GM12878 (cell line): ENCODE data around the gene SORCS2. TPM values are rescaled to one million over a fixed set of nuclear protein-coding genes. Genes with fewer than 3 reads are reported as not detected.

Source experiments
- ATAC-seq: fragments of 200-7000 bp; cut with Tn5 transposase; 3 replicates; pipeline ENCODE4 v1.9.1; 2020; ENCODE audit warnings: mild to moderate bottlenecking, moderate library complexity
- BruUV-seq: library from RNA; stranded (reverse); fragments of 400-500 nt; replicated peaks from 2 replicates; lab custom pipeline; 2021; lab: Mats Ljungman, UMichigan
- CTCF ChIA-PET: fragments of 300-600 bp; sonication (Branson Sonifier 250); formaldehyde crosslinking; extraction: SDS; loops from one replicate; lab custom pipeline; 2021; ENCODE audit warnings: inconsistent platforms; lab: Yijun Ruan, JAX
- POLR2A ChIA-PET: fragments of 350-600 bp; formaldehyde crosslinking; extraction: SDS; loops from one replicate; lab custom pipeline; 2021; ENCODE audit warnings: inconsistent platforms; lab: Charles Lee
- RAD21 ChIA-PET: fragments of 300-600 bp; sonication (Branson Sonifier 250); formaldehyde crosslinking; loops from one replicate; lab custom pipeline; 2023; ENCODE audit warnings: antibody characterized with exemption; ENCODE audit not compliant: unreplicated experiment; lab: Charles Lee
- SMC1A ChIA-PET: fragments of 300-600 bp; sonication (Branson Sonifier 250); formaldehyde crosslinking; loops from one replicate; lab custom pipeline; 2023; ENCODE audit not compliant: unreplicated experiment, uncharacterized antibody; lab: Charles Lee
- DNase-seq: peaks from one replicate; pipeline ENCODE4 v3.0.0-alpha.2; 2011; ENCODE audit warnings: low read depth, low spot score
- FAIRE-seq: peaks from 3 replicates; lab custom pipeline; 2011; peaks lifted over from hg19 to GRCh38; lab: Jason Lieb, UNC
- H2AFZ ChIP-seq: 2 replicates; pipeline ENCODE4 v1.6.0; 2011; ENCODE audit warnings: low read depth, low read length, control low read depth; ENCODE audit not compliant: control insufficient read depth
- H3K27ac ChIP-seq: 2 replicates; pipeline ENCODE4 v1.5.1; 2011; ENCODE audit warnings: control low read depth; ENCODE audit not compliant: control insufficient read depth, insufficient read depth
- H3K27me3 ChIP-seq, 2 experiments: replicated peaks in 1 of 2; 2 replicates each; pipeline versions ENCODE4 v1.6.0 to v1.6.1; 2011; ENCODE audit warnings: low read length in 1 of 2; ENCODE audit not compliant: control insufficient read depth in 2 of 2, insufficient read depth in 2 of 2
- H3K36me3 ChIP-seq, 2 experiments: 2 replicates each; pipeline ENCODE4 v1.5.1; 2011; ENCODE audit warnings: low read length in 1 of 2; ENCODE audit not compliant: control insufficient read depth in 2 of 2, insufficient read depth in 2 of 2
- H3K4me1 ChIP-seq: 2 replicates; pipeline ENCODE4 v1.6.1; 2011; ENCODE audit warnings: mild to moderate bottlenecking, low read length, moderate library complexity, mixed read lengths; ENCODE audit not compliant: control insufficient read depth, insufficient read depth
- H3K4me2 ChIP-seq: 2 replicates; pipeline ENCODE4 v1.6.0; 2011; ENCODE audit warnings: control low read depth; ENCODE audit not compliant: control insufficient read depth, insufficient read depth
- H3K4me3 ChIP-seq: fragments of 200-600 bp; sonication (generic); 2 replicates; pipeline ENCODE4 v1.5.1; 2016
- H3K79me2 ChIP-seq: 2 replicates; pipeline ENCODE4 v1.6.0; 2011; ENCODE audit warnings: low read length; ENCODE audit not compliant: control insufficient read depth, insufficient read depth
- H3K9ac ChIP-seq: 2 replicates; pipeline ENCODE4 v1.8.0; 2011; ENCODE audit warnings: low read length, control low read depth, mixed read lengths; ENCODE audit not compliant: control insufficient read depth, insufficient read depth
- H3K9me3 ChIP-seq: replicated peaks from 3 replicates; pipeline ENCODE4 v1.5.1; 2011; ENCODE audit warnings: mild to moderate bottlenecking, low read length; ENCODE audit not compliant: control insufficient read depth, insufficient read depth
- H4K20me1 ChIP-seq: 2 replicates; pipeline ENCODE4 v1.6.0; 2011; ENCODE audit not compliant: control insufficient read depth, insufficient read depth
- BACH1 ChIP-seq: fragments of 450-650 bp; IDR thresholded peaks from 2 replicates; pipeline ENCODE4 v1.6.1; 2017; ENCODE audit warnings: mild to moderate bottlenecking, borderline replicate concordance
- CREB1 ChIP-seq: IDR thresholded peaks from 2 replicates; pipeline ENCODE4 v1.6.1; 2012; ENCODE audit warnings: low read depth, mild to moderate bottlenecking, inconsistent platforms
- CREM ChIP-seq: IDR thresholded peaks from 2 replicates; pipeline ENCODE4 v1.6.1; 2014; ENCODE audit warnings: antibody characterized with exemption, low read depth
- HCFC1 ChIP-seq: fragments of 150-350 bp; IDR thresholded peaks from 2 replicates; pipeline ENCODE4 v1.6.1; 2014; ENCODE audit warnings: low read length
- JUND ChIP-seq: IDR thresholded peaks from 2 replicates; pipeline ENCODE4 v1.6.1; 2012; ENCODE audit warnings: low read depth, mild to moderate bottlenecking, low read length, improper control_type of control experiment, moderate library complexity
- MYC ChIP-seq: IDR thresholded peaks from 2 replicates; pipeline ENCODE4 v1.6.1; 2011; ENCODE audit warnings: mild to moderate bottlenecking, low read length, moderate library complexity, inconsistent platforms; ENCODE audit not compliant: insufficient read depth, insufficient replicate concordance, insufficient read length, severe bottlenecking
- NBN ChIP-seq: fragments of 450-650 bp; IDR thresholded peaks from 2 replicates; pipeline ENCODE4 v1.6.1; 2016
- NR2F1 ChIP-seq: fragments of 450-650 bp; conservative IDR thresholded peaks from 2 replicates; pipeline ENCODE4 v1.6.1; 2017; ENCODE audit warnings: mild to moderate bottlenecking
- NRF1 ChIP-seq: conservative IDR thresholded peaks from 2 replicates; pipeline ENCODE4 v1.6.1; 2011; ENCODE audit warnings: mild to moderate bottlenecking, low read depth, low read length, improper control_type of control experiment
- PML ChIP-seq: IDR thresholded peaks from 2 replicates; pipeline ENCODE4 v1.6.1; 2012; ENCODE audit warnings: low read length, inconsistent platforms
- RB1 ChIP-seq: fragments of 450-650 bp; formaldehyde crosslinking; IDR thresholded peaks from 2 replicates; pipeline ENCODE4 v1.6.1; 2017; ENCODE audit warnings: mild to moderate bottlenecking, borderline replicate concordance
- RFX5 ChIP-seq: IDR thresholded peaks from 2 replicates; pipeline ENCODE4 v1.6.1; 2011; ENCODE audit warnings: low read depth, low read length, improper control_type of control experiment
- SMARCA5 ChIP-seq: fragments of 450-650 bp; IDR thresholded peaks from 2 replicates; pipeline ENCODE4 v1.6.1; 2017; ENCODE audit warnings: mild to moderate bottlenecking
- SMC3 ChIP-seq: IDR thresholded peaks from 2 replicates; pipeline ENCODE4 v1.6.1; 2011; ENCODE audit warnings: low read length, improper control_type of control experiment, borderline replicate concordance
- TCF7 ChIP-seq: IDR thresholded peaks from 2 replicates; pipeline ENCODE4 v1.6.1; 2014; ENCODE audit warnings: antibody characterized with exemption, borderline replicate concordance
- ZNF384 ChIP-seq: IDR thresholded peaks from 2 replicates; pipeline ENCODE4 v1.6.1; 2012; ENCODE audit warnings: low read depth, mild to moderate bottlenecking, low read length, improper control_type of control experiment, borderline replicate concordance
- WGBS: methylation state at CpG from one replicate; pipeline ENCODE4 v1.1.6; 2016; ENCODE audit warnings: low lambda C conversion rate; ENCODE audit not compliant: insufficient replicate concordance, insufficient coverage; ENCODE audit errors: missing lambda C conversion rate; 5-methylcytosine and 5-hydroxymethylcytosine counted together
- in situ Hi-C: fragments of 300-500 bp; cut with MboI; formaldehyde crosslinking; loops from 9 replicates; pipeline ENCODE4 v1.14.3; 2018; ENCODE audit warnings: mixed read lengths
- intact Hi-C: fragments of 100-400 bp; cut with micrococcal nuclease; formaldehyde crosslinking; loops from one replicate; pipeline ENCODE4 v1.14.2; 2022; ENCODE audit not compliant: unreplicated experiment
- polyA plus RNA-seq, 11 experiments: library from polyadenylated mRNA; depleted of rRNA in 4 of 11; unstranded in 6 of 11; stranded (reverse) in 5 of 11; fragments of >200 nt; fragmentation: Nextera tagmentation in 4 of 11; fragmentation: Illumina TruSeq in 1 of 11; extraction: Ambion mirVana in 4 of 11; extraction: Trizol in 1 of 11; gene quantifications; 1 replicate in 1 of 11; 2 replicates in 10 of 11; pipeline versions ENCODE4 v1.2.1 to v1.2.3, GENCODE V29; 2011 to 2016; ENCODE audit warnings: inconsistent platforms in 2 of 11, missing spikeins in 2 of 11, low read depth in 1 of 11
- total RNA-seq, 4 experiments: library from RNA; depleted of rRNA in 3 of 4; stranded (reverse); fragments of >200 nt in 3 of 4; fragmentation: Illumina TruSeq in 1 of 4; extraction: Trizol in 1 of 4; gene quantifications; 2 replicates each; pipeline versions ENCODE4 v1.2.1 to v1.2.3, GENCODE V29; 2013 to 2021
- TF ChIP-seq, protein P1 (sequence below): fragments of 450-650 bp; IDR thresholded peaks from 2 replicates; pipeline ENCODE4 v1.6.1; 2017; ENCODE audit warnings: mild to moderate bottlenecking, moderate library complexity
- TF ChIP-seq, protein P2 (sequence below): fragments of 150-350 bp; IDR thresholded peaks from 2 replicates; pipeline ENCODE4 v1.6.1; 2016; ENCODE audit warnings: low read depth, low read length

The SORCS2 gene
- total and polyA plus RNA-seq, 10 of the 15 experiments (the other 5 are each of a cell fraction or from before 2014, with no cell fraction given), result 0.01 to 0.15 (median 0.05) TPM; not detected in 5

DNA sequence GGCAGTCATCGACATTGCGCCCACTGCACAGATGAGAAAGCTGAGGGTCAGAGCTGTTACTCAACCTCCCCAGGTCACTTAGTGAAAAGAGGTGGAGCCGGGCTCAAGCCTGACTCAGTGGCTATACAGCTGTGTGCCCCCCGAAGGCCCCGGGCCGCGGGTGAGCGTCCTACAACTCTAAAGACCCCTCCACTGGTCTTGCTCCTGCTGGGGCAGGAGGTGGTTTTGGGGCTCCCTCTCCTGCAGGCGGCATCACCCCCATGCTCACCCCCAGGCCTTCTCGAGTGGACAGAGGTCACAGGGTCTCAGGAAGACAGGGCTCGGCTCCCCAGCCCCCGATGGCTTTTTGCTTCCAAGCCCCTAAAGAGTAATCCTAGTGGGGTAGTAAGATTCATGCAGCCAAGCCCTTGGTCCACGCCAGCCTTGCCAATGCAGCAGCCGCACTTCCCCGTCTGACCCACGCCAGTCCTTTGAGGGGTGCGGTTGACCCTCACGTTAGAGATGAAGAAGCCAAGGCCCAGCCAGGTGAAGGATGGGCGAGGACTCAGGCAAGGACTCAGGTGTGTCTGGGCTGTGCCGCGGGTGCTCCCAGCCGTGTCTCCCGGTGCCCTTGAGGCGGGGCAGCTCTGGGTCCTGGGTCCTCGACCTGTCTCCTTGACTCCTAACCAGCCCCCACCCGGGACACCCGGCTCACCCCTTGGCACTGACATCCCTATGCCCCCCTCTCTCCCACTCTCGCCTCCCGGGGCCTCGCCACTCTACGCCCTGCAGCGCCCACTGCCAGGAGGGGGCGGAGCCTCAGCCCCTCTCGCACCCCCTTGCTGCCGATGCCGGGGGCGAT lies 547.0 kb downstream of the SORCS2 start:
- POLR2A ChIA-PET, result no interaction called here
- DNase-seq (no peak), FAIRE-seq (no peak), ATAC-seq (no peak)
- Histone ChIP-seq H2AFZ (no peak overlapping the region), H4K20me1 (no peaks in the 10 kb centered on the region), H3K79me2 (no peaks in the 10 kb centered on the region), H3K4me1 (peaks cover 11% of the 10 kb centered on the region), H3K4me2 (no peak overlapping the region), H3K9me3 (no peaks in the 10 kb centered on the region), H3K27me3 (no peaks in the 10 kb centered on the region; a peak in 2 of 4 replicates), H3K27ac (no peak overlapping the region), H3K4me3 (no peak overlapping the region), H3K9ac (no peak overlapping the region), H3K36me3 (no peaks in the 10 kb centered on the region)
- no TSS peak for BruUV-seq
- SMC1A ChIA-PET, result no interaction called here
- RAD21 ChIA-PET, result no interaction called here
- intact Hi-C loops (no loop called here), in situ Hi-C loops (no loop called here)
- WGBS, result 73% methylated on average over 32 of the region's 37 CpGs
- CTCF ChIA-PET, result no interaction called here
- no peak for TF ChIP-seq BACH1
- no peak for TF ChIP-seq NR2F1
- no peak for TF ChIP-seq PML
- TF ChIP-seq CREM, result no peak
- no peak for TF ChIP-seq NRF1
- TF ChIP-seq, protein P1, sequence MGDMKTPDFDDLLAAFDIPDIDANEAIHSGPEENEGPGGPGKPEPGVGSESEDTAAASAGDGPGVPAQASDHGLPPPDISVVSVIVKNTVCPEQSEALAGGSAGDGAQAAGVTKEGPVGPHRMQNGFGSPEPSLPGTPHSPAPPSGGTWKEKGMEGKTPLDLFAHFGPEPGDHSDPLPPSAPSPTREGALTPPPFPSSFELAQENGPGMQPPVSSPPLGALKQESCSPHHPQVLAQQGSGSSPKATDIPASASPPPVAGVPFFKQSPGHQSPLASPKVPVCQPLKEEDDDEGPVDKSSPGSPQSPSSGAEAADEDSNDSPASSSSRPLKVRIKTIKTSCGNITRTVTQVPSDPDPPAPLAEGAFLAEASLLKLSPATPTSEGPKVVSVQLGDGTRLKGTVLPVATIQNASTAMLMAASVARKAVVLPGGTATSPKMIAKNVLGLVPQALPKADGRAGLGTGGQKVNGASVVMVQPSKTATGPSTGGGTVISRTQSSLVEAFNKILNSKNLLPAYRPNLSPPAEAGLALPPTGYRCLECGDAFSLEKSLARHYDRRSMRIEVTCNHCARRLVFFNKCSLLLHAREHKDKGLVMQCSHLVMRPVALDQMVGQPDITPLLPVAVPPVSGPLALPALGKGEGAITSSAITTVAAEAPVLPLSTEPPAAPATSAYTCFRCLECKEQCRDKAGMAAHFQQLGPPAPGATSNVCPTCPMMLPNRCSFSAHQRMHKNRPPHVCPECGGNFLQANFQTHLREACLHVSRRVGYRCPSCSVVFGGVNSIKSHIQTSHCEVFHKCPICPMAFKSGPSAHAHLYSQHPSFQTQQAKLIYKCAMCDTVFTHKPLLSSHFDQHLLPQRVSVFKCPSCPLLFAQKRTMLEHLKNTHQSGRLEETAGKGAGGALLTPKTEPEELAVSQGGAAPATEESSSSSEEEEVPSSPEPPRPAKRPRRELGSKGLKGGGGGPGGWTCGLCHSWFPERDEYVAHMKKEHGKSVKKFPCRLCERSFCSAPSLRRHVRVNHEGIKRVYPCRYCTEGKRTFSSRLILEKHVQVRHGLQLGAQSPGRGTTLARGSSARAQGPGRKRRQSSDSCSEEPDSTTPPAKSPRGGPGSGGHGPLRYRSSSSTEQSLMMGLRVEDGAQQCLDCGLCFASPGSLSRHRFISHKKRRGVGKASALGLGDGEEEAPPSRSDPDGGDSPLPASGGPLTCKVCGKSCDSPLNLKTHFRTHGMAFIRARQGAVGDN, result no peak
- no peak for TF ChIP-seq SMARCA5
- TF ChIP-seq NBN, result no peak
- TF ChIP-seq SMC3, result no peak
- TF ChIP-seq JUND, result no peak
- no peak for TF ChIP-seq MYC
- no peak for TF ChIP-seq RFX5
- no peak for TF ChIP-seq CREB1
- TF ChIP-seq, protein P2, sequence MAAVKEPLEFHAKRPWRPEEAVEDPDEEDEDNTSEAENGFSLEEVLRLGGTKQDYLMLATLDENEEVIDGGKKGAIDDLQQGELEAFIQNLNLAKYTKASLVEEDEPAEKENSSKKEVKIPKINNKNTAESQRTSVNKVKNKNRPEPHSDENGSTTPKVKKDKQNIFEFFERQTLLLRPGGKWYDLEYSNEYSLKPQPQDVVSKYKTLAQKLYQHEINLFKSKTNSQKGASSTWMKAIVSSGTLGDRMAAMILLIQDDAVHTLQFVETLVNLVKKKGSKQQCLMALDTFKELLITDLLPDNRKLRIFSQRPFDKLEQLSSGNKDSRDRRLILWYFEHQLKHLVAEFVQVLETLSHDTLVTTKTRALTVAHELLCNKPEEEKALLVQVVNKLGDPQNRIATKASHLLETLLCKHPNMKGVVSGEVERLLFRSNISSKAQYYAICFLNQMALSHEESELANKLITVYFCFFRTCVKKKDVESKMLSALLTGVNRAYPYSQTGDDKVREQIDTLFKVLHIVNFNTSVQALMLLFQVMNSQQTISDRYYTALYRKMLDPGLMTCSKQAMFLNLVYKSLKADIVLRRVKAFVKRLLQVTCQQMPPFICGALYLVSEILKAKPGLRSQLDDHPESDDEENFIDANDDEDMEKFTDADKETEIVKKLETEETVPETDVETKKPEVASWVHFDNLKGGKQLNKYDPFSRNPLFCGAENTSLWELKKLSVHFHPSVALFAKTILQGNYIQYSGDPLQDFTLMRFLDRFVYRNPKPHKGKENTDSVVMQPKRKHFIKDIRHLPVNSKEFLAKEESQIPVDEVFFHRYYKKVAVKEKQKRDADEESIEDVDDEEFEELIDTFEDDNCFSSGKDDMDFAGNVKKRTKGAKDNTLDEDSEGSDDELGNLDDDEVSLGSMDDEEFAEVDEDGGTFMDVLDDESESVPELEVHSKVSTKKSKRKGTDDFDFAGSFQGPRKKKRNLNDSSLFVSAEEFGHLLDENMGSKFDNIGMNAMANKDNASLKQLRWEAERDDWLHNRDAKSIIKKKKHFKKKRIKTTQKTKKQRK, result no peak
- TF ChIP-seq HCFC1, result no peak
- TF ChIP-seq TCF7, result no peak
- TF ChIP-seq RB1, result no peak
- TF ChIP-seq ZNF384, result no peak
